Aortic smooth muscle cell (primary cell): ENCODE data around the gene CTAGE4. TPM values are rescaled to one million over a fixed set of nuclear protein-coding genes. Genes with fewer than 3 reads are reported as not detected.

ENCODE experiments used
- total RNA-seq: library from RNA; depleted of rRNA; stranded (reverse); fragments of >200 nt; gene quantifications from 2 replicates; pipeline ENCODE4 v1.2.3, GENCODE V29; 2014

CTAGE4 gene, protein sequence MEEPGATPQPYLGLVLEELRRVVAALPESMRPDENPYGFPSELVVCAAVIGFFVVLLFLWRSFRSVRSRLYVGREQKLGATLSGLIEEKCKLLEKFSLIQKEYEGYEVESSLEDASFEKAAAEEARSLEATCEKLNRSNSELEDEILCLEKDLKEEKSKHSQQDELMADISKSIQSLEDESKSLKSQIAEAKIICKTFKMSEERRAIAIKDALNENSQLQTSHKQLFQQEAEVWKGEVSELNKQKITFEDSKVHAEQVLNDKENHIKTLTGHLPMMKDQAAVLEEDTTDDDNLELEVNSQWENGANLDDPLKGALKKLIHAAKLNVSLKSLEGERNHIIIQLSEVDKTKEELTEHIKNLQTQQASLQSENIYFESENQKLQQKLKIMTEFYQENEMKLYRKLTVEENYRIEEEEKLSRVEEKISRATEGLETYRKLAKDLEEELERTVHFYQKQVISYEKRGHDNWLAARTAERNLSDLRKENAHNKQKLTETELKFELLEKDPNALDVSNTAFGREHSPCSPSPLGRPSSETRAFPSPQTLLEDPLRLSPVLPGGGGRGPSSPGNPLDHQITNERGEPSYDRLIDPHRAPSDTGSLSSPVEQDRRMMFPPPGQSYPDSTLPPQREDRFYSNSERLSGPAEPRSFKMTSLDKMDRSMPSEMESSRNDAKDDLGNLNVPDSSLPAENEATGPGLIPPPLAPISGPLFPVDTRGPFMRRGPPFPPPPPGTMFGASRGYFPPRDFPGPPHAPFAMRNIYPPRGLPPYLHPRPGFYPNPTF
- total RNA-seq: 0.37 and 0.66 TPM in 2 replicates

DNA sequence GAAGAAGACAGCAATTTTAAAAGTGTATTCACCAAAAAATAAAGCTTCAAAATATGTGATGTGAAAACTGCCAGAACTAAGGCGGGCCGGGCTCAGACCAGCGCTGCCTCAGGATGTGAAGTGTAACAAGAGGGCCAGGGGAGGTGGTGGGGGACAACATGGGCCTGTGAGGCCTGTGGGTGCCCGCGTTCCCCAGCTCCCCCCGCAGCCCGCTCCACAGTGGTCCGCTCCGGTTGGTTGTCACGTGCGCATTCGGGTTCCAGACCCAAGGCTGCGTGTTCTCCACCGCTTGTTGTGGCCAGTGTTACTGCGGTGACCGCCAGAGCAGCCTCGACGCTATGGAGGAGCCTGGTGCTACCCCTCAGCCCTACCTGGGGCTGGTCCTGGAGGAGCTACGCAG lies at the start of gene CTAGE4:
Gene CTAGE4, plus strand, starts transcription at position 301 of the 400 bp plus-strand sequence. Its CDS starts 38 bp downstream, at position 339.

DNA sequence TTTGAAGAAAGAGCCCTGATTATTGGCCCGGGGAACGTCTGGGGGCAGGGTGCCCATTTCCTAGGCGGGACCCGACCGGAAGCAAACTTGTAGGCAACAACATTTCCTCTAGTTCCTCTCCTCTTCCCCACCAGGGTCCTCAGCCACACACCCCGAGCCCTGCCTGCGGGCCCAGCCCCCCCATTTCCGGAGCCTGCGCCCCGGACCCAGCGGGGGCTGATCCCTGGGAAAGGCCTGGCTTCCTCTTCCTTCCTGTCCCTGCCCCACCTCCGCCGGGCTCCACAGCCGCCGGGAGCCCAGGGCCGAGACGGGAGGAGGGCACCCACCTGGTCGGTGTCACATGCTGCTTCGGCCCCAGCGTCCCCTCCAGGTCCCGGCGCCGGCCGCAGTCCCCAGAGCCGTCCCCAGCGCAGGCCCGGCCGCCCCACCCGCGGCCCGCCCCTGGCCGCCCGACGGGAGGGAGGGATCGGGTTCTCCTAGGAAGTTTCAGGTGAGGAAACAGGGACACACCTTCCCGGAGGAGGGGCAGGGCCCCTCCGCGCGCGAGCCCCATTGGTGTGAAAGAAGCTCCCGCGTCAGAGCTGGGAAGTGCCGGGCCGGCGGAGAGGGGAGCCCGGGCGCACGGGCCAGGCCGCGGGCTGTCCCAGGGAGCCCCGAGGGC lies 12.1 kb downstream of the CTAGE4 start, which contains the start of gene ARHGEF35:
Gene ARHGEF35, minus strand, starts transcription at position 622 of the 661 bp plus-strand sequence. CDS start 7,450 bp downstream, outside the sequence.

Other genes starting within 250 kb of the CTAGE4 start
- not detected in 2 replicates for gene OR2F2, start 248.2 kb upstream of the CTAGE4 start, total RNA-seq
- gene OR2F1, start 228.6 kb upstream of the CTAGE4 start, total RNA-seq: not detected in 2 replicates
- gene OR6B1, start 183.1 kb upstream of the CTAGE4 start, total RNA-seq: not detected in 2 replicates
- gene OR2A5, start 134.5 kb upstream of the CTAGE4 start, total RNA-seq: not detected in 2 replicates
- not detected in 2 replicates for gene OR2A25, start 113.7 kb upstream of the CTAGE4 start, total RNA-seq
- gene OR2A12, start 97.2 kb upstream of the CTAGE4 start, total RNA-seq: not detected in 2 replicates
- gene OR2A2, start 73.9 kb upstream of the CTAGE4 start, total RNA-seq: not detected in 2 replicates
- not detected in 2 replicates for gene OR2A14, start 60.3 kb upstream of the CTAGE4 start, total RNA-seq
- 2.0 and 3.0 TPM in 2 replicates for gene ARHGEF35, start 12.4 kb downstream of the CTAGE4 start, total RNA-seq
- 0.06 TPM in 1 of 2 replicates, not detected in the other for gene OR2A42, start 56.1 kb downstream of the CTAGE4 start, total RNA-seq
- gene OR2A7, start 81.3 kb downstream of the CTAGE4 start, total RNA-seq: 0.26 and 0.37 TPM in 2 replicates
- 0.68 TPM in 1 of 2 replicates, not detected in the other for gene CTAGE8, start 85.8 kb downstream of the CTAGE4 start, total RNA-seq
- gene OR2A1, start 129.0 kb downstream of the CTAGE4 start, total RNA-seq: under 0.01 and 0.19 TPM in 2 replicates
- gene ARHGEF5, start 171.9 kb downstream of the CTAGE4 start, total RNA-seq: 2.0 TPM in 2 replicates
- gene NOBOX, start 220.2 kb downstream of the CTAGE4 start, total RNA-seq: not detected in 2 replicates